ENCODE measurements around the gene PDE6D.

DNA sequence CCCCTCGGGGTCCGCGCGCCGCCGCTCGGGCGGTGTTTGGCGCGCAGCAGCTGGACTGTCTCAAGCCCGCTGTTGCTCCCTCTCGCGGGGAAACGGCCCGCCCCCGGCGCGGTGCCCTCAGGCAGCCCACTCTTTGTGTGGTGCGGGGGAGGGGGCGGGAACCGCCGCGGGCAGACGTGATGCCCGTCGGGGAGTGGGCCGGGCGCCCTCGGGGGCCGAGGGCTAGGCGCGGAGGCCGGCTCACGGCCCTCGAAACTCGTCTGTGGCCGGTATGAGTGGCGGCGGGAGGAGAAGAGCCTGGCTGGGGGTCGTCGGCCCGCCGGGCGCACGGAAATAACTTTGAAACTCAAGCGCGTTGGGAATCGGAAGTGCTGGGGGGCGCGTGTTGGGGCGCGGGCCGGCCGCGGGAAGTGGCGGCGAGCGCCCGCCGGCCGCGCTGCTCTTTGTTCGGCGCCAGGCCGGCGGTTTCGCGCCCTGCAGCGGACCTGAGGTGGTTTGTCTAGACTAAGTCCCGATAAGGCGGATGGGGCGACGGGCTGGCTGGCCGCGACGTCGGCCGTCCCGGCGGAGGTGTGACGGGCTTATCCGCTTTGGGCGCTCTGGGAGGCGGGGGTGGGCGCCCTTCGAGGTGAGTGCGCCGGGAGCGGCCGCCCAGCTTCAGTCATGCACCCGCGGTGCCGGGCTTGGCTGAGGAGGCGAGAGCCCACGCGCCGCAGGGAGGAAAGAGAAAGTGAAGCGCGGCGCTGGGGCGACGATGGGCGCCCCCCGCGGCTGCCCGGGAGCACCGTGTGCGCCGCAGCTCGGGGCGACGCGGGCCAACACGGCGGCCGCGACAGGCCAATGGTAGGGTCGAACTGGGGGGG is 72.1 kb downstream of the PDE6D start:
- TF ChIP-seq, protein P1, sequence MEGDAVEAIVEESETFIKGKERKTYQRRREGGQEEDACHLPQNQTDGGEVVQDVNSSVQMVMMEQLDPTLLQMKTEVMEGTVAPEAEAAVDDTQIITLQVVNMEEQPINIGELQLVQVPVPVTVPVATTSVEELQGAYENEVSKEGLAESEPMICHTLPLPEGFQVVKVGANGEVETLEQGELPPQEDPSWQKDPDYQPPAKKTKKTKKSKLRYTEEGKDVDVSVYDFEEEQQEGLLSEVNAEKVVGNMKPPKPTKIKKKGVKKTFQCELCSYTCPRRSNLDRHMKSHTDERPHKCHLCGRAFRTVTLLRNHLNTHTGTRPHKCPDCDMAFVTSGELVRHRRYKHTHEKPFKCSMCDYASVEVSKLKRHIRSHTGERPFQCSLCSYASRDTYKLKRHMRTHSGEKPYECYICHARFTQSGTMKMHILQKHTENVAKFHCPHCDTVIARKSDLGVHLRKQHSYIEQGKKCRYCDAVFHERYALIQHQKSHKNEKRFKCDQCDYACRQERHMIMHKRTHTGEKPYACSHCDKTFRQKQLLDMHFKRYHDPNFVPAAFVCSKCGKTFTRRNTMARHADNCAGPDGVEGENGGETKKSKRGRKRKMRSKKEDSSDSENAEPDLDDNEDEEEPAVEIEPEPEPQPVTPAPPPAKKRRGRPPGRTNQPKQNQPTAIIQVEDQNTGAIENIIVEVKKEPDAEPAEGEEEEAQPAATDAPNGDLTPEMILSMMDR (conservative IDR thresholded peaks at IDR 0.05) = no peak
- TF ChIP-seq ZFX (IDR thresholded peaks at IDR 0.05) = no peak
